RPMI7951 (cell line): ENCODE results near the gene PLSCR3. TPM values are rescaled to one million over a fixed set of nuclear protein-coding genes. Genes with fewer than 3 reads are reported as not detected.
A peak's percentile ranks its signal among the peaks of the same experiment; 100 is the strongest.

Source experiments
- DNase-seq: peaks from one replicate; pipeline ENCODE4 v3.0.0-alpha.2; 2012; ENCODE audit warnings: low read depth
- total RNA-seq: library from RNA; depleted of rRNA; stranded (reverse); fragments of >200 nt; shearing (Covaris generic); gene quantifications from 2 replicates; pipeline ENCODE4 v1.2.3, GENCODE V29; 2014; rRNA removed

Gene PLSCR3
- total RNA-seq, 1 experiment from 2014 or later = 23.2 TPM

- peak; percentile 90 for DNase-seq
Observed at GRCh38 chr17:7351665-7352502, 42.4 kb downstream of the PLSCR3 start, which contains the start of gene KCTD11. Gene KCTD11, plus strand, starts transcription at chr17:7352162.

GRCh38 chr17:7348478-7349242, 45.7 kb downstream of the PLSCR3 start:
- DNase-seq = no peak

GRCh38 chr17:7347630-7348477, 46.5 kb downstream of the PLSCR3 start:
- no peak for DNase-seq

- DNase-seq = no peak
Observed at GRCh38 chr17:7346761-7347614, 47.3 kb downstream of the PLSCR3 start.

- no peak for DNase-seq
Observed at GRCh38 chr17:7343250-7343649, 51.1 kb downstream of the PLSCR3 start.

- DNase-seq = no peak
Observed at GRCh38 chr17:7341842-7342241, 52.5 kb downstream of the PLSCR3 start.

GRCh38 chr17:7340179-7340578, 54.1 kb downstream of the PLSCR3 start:
- peak; percentile 17 for DNase-seq

Other genes starting within 250 kb of the PLSCR3 start
- not detected in 2 replicates for gene ASGR1, start 215.2 kb downstream of the PLSCR3 start, total RNA-seq
- gene DLG4, start 174.7 kb downstream of the PLSCR3 start, total RNA-seq = 6.5 and 6.6 TPM in 2 replicates
- 287 and 295 TPM in 2 replicates for gene ACADVL, start 174.6 kb downstream of the PLSCR3 start, total RNA-seq
- 24.6 and 25.0 TPM in 2 replicates for gene DVL2, start 160.0 kb downstream of the PLSCR3 start, total RNA-seq
- gene PHF23, start 155.1 kb downstream of the PLSCR3 start, total RNA-seq = 24.7 and 40.3 TPM in 2 replicates
- gene GABARAP, start 152.1 kb downstream of the PLSCR3 start, total RNA-seq = 451 and 468 TPM in 2 replicates
- gene CTDNEP1, start 142.8 kb downstream of the PLSCR3 start, total RNA-seq = 37.4 and 38.0 TPM in 2 replicates
- 23.7 and 28.2 TPM in 2 replicates for gene ELP5, start 142.3 kb downstream of the PLSCR3 start, total RNA-seq
- gene CLDN7, start 132.0 kb downstream of the PLSCR3 start, total RNA-seq = 0.48 and 2.0 TPM in 2 replicates
- gene SLC2A4, start 112.8 kb downstream of the PLSCR3 start, total RNA-seq = 0.20 TPM in 1 of 2 replicates, not detected in the other
- 0.49 and 0.60 TPM in 2 replicates for gene YBX2, start 99.9 kb downstream of the PLSCR3 start, total RNA-seq
- 414 and 526 TPM in 2 replicates for gene EIF5A, start 86.9 kb downstream of the PLSCR3 start, total RNA-seq
- 92.7 and 97.9 TPM in 2 replicates for gene GPS2, start 79.2 kb downstream of the PLSCR3 start, total RNA-seq
- 3.5 and 4.8 TPM in 2 replicates for gene NEURL4, start 65.2 kb downstream of the PLSCR3 start, total RNA-seq
- gene ACAP1, start 58.0 kb downstream of the PLSCR3 start, total RNA-seq = 0.12 and 0.20 TPM in 2 replicates
- gene KCTD11, start 42.4 kb downstream of the PLSCR3 start, total RNA-seq = 3.4 and 5.1 TPM in 2 replicates
- gene TMEM95, start 39.4 kb downstream of the PLSCR3 start, total RNA-seq = not detected in 2 replicates
- gene TNK1, start 13.4 kb downstream of the PLSCR3 start, total RNA-seq = 0.60 and 0.78 TPM in 2 replicates
- gene TMEM256, start 9.6 kb upstream of the PLSCR3 start, total RNA-seq = 177 and 229 TPM in 2 replicates
- 3.7 and 4.2 TPM in 2 replicates for gene NLGN2, start 13.3 kb upstream of the PLSCR3 start, total RNA-seq
- gene SPEM1, start 25.8 kb upstream of the PLSCR3 start, total RNA-seq = 0.10 TPM in 1 of 2 replicates, not detected in the other
- not detected in 2 replicates for gene SPEM2, start 31.1 kb upstream of the PLSCR3 start, total RNA-seq
- gene SPEM3, start 34.3 kb upstream of the PLSCR3 start, total RNA-seq = not detected in 2 replicates
- 2.9 and 5.5 TPM in 2 replicates for gene TMEM102, start 40.9 kb upstream of the PLSCR3 start, total RNA-seq
- gene FGF11, start 45.0 kb upstream of the PLSCR3 start, total RNA-seq = 2.0 and 4.1 TPM in 2 replicates
- gene CHRNB1, start 50.5 kb upstream of the PLSCR3 start, total RNA-seq = 10.4 and 11.9 TPM in 2 replicates
- 14.3 and 14.8 TPM in 2 replicates for gene ZBTB4, start 85.1 kb upstream of the PLSCR3 start, total RNA-seq
- not detected in 2 replicates for gene SLC35G6, start 86.9 kb upstream of the PLSCR3 start, total RNA-seq
- 15.4 and 22.3 TPM in 2 replicates for gene POLR2A, start 89.8 kb upstream of the PLSCR3 start, total RNA-seq
- 8.8 and 9.2 TPM in 2 replicates for gene TNFSF12, start 154.5 kb upstream of the PLSCR3 start, total RNA-seq
- gene TNFSF13, start 164.2 kb upstream of the PLSCR3 start, total RNA-seq = 0.10 and 0.60 TPM in 2 replicates
- 53.5 and 59.0 TPM in 2 replicates for gene SENP3, start 167.4 kb upstream of the PLSCR3 start, total RNA-seq
- 35.3 and 44.1 TPM in 2 replicates for gene CD68, start 185.1 kb upstream of the PLSCR3 start, total RNA-seq
- 166 and 211 TPM in 2 replicates for gene MPDU1, start 189.3 kb upstream of the PLSCR3 start, total RNA-seq
- gene SOX15, start 195.6 kb upstream of the PLSCR3 start, total RNA-seq = not detected in 2 replicates
- gene FXR2, start 220.4 kb upstream of the PLSCR3 start, total RNA-seq = 20.3 and 25.2 TPM in 2 replicates
- 17.4 and 31.2 TPM in 2 replicates for gene SAT2, start 233.3 kb upstream of the PLSCR3 start, total RNA-seq
- gene SHBG, start 235.6 kb upstream of the PLSCR3 start, total RNA-seq = not detected in 2 replicates